SK-N-SH (cell line): ENCODE results near the gene CDKAL1.

Source experiments
- CTCF ChIP-seq: fragments of 200-600 bp; sonication (generic); IDR thresholded peaks from 2 replicates; pipeline ENCODE4 v1.6.1; 2017; ENCODE audit warnings: antibody characterized with exemption, mild to moderate bottlenecking, moderate library complexity
- EZH2phosphoT487 ChIP-seq: fragments of 200-600 bp; sonication (generic); IDR thresholded peaks from 2 replicates; pipeline ENCODE4 v1.6.1; 2017; ENCODE audit warnings: low read depth, mixed run types, mild to moderate bottlenecking, antibody characterized with exemption, moderate library complexity, borderline replicate concordance
- FOXJ3 ChIP-seq: sonication (generic); formaldehyde crosslinking; IDR thresholded peaks from 2 replicates; pipeline ENCODE4 v1.5.1; 2020; ENCODE audit warnings: mild to moderate bottlenecking, missing genetic modification reagents
- FOXM1 ChIP-seq: IDR thresholded peaks from 2 replicates; pipeline ENCODE4 v1.4.0; 2012; ENCODE audit warnings: low read depth, mild to moderate bottlenecking
- MAX ChIP-seq: IDR thresholded peaks from 2 replicates; pipeline ENCODE4 v1.4.0; 2012; ENCODE audit warnings: low read depth
- POLR2AphosphoS5 ChIP-seq: IDR thresholded peaks from 2 replicates; pipeline ENCODE4 v1.6.1; 2012; ENCODE audit warnings: low read depth, low read length
- RAD21 ChIP-seq: IDR thresholded peaks from 2 replicates; pipeline ENCODE4 v1.6.1; 2012; ENCODE audit warnings: mild to moderate bottlenecking, low read length
- RCOR1 ChIP-seq: fragments of 150-350 bp; IDR thresholded peaks from 2 replicates; pipeline ENCODE4 v1.6.1; 2017; ENCODE audit warnings: antibody characterized with exemption, low read length
- TAF1 ChIP-seq: IDR thresholded peaks from 2 replicates; pipeline ENCODE4 v1.6.1; 2012; ENCODE audit warnings: low read depth, mild to moderate bottlenecking, low read length, moderate library complexity, borderline replicate concordance
- USF1 ChIP-seq: IDR thresholded peaks from 2 replicates; pipeline ENCODE4 v1.4.0; 2012; ENCODE audit warnings: low read depth, borderline replicate concordance

GRCh38 chr6:20755631-20756030 is 221.4 kb downstream of the CDKAL1 start:
- TF ChIP-seq CTCF (no peak), TAF1 (no peak), RCOR1 (no peak), POLR2AphosphoS5 (no peak), MAX (no peak), USF1 (no peak), EZH2phosphoT487 (no peak), FOXM1 (no peak), FOXJ3 (CRISPR knock-in tag) (no peak), RAD21 (no peak)
